HG03095 (cell line): ENCODE data around the gene COG7.
"Not testable (repeated sequence)": the region's sequence is repeated elsewhere in the genome, so short reads cannot be mapped to it uniquely, and the experiment has no call there.

Source experiments
- ATAC-seq: cut with Tn5 transposase; IDR thresholded peaks from one replicate; pipeline ENCODE4 v1.9.1; 2021; ENCODE audit warnings: moderate library complexity; ENCODE audit not compliant: unreplicated experiment

The COG7 gene

DNA sequence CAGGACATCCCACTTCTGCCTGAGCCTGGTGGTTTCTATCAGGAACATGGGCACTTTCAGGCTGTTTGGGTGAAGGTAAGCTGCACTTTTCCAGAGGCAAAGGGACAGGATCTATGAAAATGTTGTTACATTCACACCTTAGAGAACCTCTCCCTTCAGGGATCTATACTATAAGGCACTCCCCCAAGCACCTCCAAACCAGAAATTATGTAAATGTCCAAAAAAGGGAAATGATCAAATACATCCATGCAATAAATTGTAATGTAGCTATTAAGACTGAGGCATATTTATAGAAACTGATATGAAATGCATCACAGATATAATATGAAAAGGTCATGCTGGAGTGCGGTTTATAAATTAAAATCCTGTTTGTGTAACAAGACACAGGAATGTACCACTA lies 23.3 kb upstream of the COG7 start:
- ATAC-seq: no peak

DNA sequence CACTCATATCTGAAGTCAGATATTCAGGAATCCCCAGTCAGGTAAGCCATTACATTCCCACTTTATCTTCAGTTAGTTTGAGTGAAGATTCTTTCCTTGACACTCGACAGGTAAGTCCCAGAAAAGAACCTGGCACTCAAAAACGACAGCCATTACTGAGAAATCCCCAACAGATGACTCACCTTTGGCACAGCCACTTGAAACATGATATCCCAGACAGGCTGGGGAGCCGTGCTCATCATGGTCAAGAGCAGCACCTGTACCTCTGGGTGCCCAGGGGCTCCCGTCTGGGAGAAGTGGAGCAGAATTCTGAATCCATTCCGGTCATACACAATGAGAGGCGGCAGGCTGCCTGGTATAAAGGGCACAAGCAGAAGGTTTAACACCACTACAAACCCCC lies 16.8 kb upstream of the COG7 start:
- no peak for ATAC-seq

DNA sequence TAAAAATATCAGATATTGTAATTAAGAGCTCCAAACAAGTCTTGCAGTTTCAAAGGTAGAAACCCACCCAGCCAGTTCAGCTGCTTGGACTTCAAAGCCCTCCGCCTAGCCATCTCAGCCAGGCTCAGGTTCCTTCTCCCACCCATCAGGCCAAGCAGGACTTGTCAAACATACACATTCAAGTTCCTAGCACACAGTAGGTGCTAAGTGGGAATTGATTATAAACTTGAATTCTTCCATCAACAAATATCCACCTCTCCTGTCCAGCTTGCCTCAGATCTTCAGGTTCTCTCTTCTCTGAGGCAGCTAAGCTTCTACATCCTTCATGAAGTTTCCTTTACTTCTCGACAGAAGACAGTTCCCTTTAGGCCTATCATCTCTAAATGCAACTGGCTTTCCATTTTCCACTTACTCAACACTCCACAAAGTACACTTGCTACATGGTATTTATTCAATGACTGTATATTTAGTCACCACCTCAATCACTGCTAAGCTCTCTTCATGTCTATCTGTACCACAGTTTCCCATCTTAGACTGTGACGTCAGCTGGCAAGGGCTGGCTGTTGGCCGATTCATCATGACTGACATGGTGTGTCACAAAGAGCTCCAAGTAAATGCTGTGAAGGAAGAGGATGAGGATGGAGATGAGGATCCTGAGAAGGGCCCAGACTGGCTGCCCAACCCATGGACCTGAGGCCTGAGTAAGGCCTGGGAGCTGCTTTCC lies 13.3 kb upstream of the COG7 start:
- no peak for ATAC-seq

DNA sequence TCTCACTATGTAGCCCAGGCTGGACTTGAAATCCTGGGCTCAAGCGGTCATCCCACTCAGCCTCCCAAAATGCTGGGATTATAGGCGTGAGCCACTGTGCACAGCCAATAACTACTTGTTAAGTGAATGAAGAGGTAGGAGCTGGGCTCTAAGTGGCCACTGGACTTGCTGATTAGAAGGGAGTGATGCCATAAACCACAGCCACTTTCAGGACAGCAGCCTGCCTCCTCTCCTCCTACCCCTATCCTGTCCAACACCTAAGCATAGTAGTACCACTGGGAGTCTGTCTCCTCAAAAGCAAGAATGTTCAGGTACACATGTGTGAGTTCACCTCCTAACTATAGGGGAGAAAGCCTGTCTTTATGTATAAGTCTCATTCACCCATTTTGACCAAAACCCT lies 12.2 kb upstream of the COG7 start:
- no peak for ATAC-seq

DNA sequence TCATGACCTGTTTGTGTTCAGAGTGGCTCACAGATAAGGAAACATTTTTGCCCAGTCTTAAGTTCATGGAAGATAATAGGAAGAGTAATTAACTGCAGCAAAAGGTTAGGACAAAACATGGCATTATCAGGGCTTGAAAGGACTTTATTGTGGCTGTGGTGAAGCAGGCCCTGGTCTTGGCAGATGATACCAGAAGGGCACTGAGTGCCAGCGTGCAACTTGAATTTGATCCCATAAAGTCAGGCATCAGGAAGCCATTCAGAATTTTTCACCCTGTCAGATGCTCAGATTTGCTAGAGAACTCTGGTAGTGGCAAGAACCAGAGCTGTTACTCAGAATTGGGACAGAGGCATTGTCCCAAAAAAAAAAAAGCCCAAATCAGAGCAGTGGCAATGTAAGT lies 11.2 kb upstream of the COG7 start:
- no peak for ATAC-seq

DNA sequence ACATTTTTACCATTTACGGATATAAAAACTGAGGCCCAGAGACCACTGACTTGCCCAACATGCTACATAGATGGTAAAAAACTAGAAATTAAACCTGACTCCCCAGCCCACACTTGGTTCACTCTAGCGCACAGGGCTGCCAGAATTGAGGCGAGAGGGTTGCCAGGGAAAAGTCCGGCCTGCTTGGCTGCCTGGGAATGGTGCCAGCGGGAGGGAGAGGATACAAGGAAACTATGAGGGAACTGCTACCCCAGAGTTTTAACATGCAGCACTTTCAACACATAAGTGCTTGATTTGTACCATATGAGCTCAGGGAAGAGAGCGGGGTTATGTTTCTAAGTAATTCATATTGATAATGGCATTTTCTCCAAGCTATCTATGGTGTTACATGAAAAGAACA lies 10.0 kb upstream of the COG7 start:
- ATAC-seq: not testable (repeated sequence)

DNA sequence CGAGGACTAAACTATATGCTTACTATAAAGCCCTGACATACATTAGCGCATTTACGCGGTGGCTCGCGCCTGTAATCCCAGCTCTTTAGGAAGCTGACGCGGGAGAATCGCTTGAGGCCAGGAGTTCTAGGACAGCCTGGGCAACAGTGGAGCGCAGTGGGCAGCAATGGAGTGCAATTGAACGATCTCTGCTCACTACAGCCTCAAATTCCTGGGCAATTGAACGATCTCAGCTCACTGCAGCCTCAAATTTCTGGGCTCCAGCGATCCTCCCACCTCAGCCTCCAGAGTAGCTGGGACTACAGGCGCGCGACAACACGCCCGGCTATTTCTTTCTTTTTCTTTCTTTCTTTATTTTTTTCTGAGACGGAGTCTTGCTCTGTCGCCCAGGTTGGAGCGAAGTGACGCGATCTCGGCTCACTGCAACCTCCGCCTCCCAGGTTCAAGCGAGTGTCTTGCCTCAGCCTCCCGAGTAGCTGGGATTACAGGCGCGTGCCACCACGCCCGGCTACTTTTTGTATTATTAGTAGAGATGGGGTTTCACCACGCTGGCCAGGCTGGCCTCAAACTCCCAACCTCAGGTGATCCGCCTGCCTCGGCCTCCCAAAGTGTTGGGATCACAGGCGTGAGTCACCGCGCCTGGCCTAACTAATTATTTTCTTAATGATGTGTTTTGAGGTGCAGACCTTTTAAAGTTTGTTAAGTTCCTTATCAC lies 506 bp upstream of the COG7 start:
- no peak for ATAC-seq

DNA sequence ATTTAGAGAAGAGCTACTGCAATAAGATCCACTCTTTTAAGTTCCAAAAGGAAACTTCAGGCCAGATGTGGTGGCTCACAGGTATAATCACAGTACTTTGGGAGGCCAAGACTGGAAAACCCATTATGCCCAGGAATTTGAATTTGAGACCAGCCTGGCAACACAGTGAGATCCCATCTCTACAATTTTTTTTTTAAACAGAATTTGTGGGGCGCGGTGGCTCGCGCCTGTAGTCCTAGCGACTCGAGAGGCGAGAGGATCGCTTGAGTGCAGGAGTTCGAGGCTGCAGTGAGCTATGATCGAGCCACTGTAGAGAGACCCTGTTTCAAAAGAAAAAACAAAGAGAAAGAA lies 793 bp downstream of the COG7 start:
- ATAC-seq: no peak

DNA sequence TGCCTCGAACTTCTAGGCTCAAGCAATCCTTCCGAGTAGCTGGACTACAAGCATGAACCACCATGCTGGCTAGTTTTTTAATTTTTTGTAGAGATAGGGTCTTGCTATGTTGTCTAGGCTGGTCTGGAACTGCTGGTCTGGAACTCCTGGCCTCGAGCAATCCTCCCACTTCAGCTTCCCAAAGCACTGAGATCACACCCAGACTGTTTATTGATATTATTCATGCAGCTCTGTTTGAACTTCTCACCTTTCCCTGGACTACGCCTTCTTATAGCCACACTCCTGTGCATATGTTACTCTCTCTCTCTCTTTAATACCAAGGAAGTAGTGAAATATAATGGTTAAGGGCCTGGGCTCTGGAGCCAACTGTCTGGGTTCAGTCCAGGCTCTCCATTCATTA lies 4.6 kb downstream of the COG7 start:
- ATAC-seq: no peak

DNA sequence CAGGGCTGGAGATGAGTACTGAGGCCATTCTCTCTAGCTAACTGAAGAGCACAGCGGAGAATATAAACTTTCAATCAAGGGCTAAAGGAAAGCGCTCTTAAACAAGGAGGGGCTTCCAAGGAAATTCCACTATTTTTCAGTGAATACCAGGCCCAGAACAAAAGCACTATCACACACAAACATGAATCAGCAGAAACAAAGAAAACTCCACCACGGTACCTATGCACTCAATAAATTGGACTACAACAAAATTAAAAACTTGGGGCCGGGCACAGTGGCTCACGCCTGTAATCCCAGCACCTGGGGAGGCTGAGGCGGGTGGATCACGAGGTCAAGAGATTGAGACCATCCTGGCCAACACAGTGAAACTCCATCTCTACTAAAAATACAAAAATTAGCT lies 15.4 kb downstream of the COG7 start:
- not testable (repeated sequence) for ATAC-seq

DNA sequence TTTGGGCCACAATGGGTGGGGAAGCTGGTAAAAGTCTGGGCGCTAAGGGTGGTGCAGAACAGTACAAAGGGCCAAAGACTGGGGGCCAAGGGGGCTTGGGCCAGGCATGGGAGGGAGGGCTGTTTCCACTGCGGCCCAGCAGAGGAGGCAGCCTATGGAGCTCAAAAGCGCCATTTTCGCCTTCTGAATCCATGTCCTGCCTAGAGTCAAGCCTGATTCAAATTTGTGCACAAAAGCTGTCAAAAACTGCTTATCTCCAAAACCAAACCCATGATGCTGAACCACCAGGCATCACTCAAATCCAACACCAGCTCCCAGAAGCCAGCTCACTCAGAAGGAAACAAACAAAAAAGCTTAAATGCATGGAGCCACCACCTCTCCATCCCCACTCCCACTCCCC lies 16.0 kb downstream of the COG7 start:
- no peak for ATAC-seq

DNA sequence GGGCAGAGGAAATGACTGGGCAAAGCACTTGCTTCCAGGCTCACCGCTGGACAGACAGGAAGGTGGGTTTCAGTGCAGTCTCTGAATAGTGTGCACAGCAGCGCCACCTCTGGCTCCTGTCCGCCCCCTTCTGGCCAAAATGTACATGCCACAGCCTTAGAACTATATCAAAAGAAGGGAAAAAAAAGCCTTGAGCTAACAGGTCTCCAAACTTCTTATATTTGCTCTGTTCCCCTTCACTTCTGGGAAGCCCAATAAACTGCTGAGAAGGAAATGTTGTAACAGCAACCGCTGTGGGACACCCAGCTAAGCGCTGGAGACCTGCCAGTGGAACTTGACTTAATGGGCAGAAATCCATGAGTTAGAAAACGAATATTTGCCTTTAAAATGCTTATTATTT lies 17.5 kb downstream of the COG7 start:
- ATAC-seq: no peak

DNA sequence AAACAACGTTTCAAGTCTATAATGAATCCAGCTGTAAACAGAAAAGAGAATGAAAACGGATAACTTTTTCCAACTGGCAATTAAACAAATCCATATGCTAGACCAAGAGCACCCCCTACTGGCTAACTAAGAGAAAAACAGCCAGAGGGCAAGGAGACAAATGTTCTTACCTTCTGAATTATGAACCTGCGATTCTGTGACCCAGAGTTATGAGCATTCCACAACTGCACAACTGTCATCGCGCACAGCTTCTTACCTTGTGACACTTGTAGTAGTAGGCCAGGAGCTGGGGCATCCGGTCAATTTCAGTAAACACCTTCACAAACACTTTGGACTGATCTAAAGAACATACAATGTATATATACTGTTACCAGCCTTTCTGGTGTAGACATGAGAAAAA lies 18.6 kb downstream of the COG7 start:
- ATAC-seq: no peak

DNA sequence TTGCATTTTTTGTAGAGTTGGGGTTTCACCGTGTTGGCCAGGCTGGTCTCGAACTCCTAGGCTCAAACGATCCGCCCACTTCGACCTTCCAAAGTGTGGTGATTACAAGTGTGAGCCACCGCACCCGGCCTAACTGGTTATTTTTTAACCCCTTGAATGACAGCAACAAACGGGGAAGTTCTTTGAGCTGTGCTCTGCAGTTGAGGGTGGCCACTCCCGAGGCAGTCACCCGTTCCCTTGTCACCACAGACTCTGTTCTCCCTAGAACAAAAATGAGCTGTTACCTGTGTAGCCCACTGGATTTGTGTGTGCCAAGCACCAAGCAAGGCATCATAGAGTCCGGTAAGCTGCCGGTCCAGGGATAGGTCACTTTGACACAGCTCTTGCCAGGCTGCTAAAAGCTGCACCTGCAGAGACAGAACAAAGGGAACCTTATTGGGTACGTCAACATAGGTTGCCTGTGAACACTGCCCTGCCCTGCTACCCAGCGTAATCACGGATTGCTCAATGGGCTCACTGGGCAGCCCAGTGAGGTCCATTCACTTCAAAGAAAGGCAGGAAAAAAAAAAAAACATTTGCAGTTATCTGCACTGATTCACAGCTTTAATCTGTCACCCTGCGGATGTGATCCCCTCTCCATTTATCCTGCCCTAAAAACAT lies 19.6 kb downstream of the COG7 start:
- no peak for ATAC-seq

DNA sequence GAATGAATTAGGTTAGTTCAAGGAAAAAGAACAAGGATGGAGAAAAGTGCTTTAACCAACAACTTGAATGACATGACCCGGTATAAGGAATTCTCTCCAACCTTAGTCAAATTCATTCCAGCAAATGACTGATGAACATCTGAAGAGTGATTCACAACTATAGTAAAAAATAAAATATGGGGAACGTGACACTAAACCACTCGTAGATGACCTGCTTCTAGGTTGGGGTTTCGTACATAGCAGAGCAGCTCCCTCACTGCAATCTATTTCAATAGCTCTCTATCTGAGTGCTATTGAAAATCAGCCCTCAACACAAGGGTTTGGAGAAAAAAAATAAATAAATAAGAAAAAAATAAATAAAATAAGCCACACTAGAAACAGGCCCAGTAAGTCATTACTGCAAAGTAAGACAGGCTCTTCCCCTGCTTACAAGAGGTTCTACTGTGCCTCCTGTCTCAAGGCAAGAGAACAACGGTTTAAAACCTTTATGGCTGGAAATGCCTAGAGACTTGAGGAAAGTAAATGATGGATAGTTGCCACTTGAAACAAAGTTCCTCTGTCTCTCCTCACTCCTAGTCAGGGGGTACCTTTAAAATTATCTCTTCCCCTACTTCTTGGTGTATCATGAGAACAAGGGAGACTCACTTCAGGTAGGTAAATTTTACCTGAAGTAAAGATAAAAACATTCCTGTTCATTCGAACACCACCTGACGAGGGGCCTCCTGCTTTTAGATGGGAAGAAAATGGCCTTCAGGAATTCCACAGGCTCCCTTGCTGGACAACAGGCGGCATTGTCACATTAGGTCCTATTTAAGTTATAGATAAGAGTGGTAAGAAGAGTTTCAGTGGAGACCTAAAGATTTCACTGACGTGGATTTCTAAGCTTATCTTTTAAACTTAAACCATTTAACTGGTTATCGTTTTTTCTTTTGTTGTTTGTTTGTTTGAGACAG lies 20.5 kb downstream of the COG7 start:
- no peak for ATAC-seq

DNA sequence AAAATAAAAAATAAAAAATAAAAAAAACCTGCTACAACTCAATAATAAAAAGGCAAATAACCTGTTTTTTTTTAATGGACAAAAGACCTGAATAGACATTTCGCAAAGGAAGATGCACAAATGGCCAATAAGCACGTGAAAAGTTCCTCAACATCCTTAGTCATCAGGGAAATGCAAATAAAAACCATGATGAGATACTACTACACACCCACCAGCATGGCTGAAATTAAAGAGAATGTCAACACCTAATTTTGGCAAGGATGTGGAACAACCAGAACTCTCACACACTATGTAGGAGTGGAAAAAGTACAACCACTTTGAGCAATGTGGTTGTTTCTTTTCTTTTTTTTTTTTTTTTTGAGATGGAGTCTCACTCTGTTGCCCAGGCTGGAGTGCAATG lies 24.6 kb downstream of the COG7 start:
- no peak for ATAC-seq

DNA sequence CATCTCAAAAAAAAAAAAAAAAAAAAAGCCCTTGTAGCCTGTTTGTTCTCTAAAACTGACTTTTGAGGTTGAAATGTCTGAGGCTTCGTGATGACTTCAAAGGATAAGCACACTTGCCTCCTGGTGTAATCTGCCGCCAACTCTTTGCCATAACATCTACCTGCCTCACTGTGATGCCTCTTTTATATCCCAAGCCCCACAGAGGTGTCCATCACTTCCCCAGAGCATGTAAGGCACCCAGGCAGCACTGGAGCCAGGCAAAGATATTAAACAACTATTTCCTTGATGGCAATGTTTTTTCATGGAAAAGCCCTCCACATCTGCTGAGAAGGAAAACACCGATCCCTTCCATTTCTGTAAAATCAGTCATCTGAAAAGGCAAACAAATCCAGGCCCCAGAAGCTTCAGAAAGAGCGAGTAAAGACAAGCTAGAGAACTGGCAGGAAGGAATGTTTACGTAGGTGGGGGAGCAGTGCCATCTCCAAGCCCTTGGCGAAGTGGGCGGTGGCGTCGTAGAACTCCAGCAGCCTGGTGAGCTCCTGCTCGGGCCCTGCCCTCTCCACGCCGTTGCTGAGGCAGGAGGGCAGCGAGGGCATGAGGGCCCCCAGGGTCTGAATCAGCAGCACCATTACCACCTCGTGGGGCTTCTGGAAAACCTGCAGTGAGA lies 28.6 kb downstream of the COG7 start:
- ATAC-seq: no peak

DNA sequence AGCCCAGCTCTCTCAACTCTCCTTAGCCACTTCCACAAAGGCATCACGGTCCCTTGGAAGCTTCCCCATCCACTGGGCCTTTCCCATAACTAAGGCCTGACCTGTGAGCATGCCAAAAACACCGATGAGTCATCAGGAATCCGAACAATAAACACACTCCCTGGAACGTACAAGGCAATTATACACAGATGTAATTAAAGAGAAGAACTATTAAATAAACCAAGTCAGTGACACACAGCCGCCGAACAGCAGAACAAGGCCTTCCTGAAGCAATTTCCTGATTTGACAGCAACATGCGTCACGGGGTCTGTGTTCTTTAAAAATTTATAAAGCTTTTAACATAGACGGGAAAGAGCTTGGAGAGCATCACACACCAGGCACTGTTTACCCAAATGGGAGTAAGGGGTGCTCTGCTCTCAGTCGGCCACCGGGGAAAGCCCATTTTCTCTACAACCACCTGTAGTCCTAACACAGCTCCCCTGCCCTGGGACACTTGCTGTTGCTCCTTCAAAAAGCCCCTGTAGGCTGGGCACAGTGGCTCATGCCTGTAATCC lies 29.4 kb downstream of the COG7 start:
- ATAC-seq: no peak

DNA sequence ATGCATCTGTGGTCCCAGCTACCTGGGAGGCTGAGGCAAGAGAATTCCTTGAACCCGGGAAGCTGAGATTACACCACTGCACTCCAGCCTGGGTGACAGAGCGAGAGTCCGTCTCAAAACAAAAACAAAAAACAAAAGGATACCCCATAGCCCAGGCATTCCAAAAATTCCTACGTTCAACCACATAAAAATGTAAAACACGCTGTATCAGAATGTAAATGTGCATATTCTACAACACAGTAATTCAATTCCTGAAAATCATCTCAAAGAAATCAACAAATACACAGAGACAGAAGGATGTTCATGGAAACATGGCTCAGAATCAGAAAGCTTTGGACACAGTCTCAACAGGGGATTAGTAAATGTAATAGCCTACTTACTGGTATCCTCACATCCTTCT lies 33.0 kb downstream of the COG7 start:
- no peak for ATAC-seq

DNA sequence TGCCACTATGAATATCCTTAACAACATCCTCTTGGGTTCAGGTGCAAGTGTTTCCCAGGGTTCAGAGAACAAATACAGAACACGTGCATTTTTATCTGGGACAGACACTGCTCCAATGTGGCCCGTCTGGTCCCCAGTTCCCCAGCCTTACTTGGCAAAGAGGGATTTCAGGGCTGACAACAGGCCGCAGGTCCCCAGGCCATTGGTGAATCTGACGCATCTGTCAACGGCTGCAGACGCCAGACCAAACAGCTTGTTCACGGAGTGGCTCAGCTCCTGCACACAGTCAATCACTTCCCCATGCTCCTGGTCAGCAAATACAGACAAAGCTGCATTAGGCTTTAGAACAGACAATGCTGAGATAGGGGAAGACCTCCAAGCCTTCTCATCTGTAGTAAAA lies 36.2 kb downstream of the COG7 start:
- ATAC-seq: no peak
